HL-60/S4 treated with phorbol 12-myristate 13-acetate at 8.2 ng/mL for 4 days and 3 days (cell line): Measurements from ENCODE around the gene FBXL2.
"Not testable (repeated sequence)": the region's sequence is repeated elsewhere in the genome, so short reads cannot be mapped to it uniquely, and the experiment has no call there.

Experiments
- in situ Hi-C: fragments of 300-500 bp; cut with MboI; formaldehyde crosslinking; loops from 2 replicates; pipeline ENCODE4 v1.15.0; 2022; ENCODE audit warnings: low sequenced_read_pairs

Gene FBXL2

DNA sequence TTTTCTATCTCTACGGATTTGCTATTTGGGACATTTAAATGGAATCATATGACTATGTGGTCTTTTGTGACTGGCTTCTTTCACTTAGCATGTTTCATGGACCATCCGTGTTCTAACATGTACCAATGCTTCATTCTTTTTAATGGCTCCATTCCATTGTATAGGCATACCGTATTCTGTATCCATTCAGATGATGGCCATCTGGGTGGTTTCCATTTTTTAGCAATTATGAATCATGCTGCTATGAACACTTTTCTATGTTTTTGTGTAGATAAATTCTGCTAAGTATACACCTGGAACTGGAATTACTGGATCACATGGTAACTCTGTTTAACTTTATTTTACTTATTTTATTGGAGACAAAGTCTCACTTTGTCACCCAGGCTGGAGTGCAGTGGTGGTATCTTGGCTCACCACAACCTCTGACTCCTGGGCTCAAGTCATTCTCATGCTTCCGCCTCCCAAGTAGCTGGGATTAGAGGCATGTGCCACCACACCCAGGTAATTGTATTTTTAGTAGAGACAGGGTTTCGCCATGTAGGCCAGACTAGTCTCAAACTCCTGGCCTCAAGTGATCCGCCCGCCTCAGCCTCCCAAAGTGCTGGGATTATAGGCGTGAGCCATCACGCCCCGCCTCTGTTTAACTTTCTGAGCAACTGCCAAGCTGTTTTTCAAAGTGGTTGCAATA is 149.5 kb downstream of the FBXL2 start:
- in situ Hi-C loops: no loop called here

DNA sequence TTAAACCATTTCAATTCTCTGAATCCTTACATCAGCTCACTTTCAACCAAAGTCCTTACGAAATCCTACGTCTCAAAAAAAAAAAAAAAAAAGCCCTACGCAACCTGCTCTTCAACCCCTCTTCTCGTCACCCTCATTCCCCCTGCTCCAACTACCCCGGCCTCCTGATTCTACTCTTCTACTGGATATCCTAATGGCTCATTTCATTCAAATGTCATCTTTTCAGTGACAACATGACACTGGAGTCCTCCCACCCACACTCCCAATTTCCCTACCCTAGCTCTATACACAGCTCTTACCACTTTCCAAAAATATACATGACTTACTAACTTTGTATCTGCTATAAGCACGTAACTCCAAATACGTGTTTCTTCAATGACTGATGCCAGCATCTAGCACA is 151.5 kb downstream of the FBXL2 start:
- in situ Hi-C loops: no loop called here

DNA sequence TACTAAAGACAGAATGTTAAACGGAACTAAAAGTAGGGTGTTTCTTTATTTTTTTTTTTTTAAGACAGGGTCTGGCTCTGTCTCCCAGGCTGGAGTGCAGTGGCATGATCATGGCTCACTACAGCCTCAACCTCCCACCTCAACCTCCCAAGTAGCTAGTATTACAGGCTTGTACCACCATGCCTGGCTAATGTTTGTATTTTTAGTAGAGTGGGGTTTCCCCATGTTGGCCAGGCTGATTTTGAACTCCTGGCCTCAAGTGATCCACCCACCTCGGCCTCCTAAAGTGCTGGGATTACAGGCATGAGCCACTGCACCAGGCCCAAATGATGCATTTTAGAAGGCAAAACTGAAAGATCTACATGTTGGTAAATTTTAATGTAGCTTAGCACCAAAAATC is 152.1 kb downstream of the FBXL2 start:
- in situ Hi-C loops: not testable (repeated sequence)

DNA sequence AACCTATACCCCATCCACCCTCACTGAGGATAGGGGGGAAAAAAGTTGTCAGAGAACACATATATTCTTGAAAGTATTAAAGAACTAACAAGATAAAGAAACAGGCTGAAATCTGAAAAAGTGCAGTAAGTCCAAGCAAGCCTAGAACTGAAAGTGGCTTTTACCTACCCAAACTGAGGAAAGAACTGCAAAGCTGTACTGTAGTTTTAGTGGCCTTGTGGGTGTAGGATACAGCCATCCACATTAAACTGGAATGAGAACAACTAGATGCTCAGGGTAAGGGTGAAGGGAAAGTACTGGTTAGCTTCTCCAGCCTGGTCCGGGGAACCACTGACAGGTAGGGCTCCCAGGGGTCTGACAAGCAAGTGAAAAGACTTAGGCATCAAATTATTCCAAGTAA is 152.8 kb downstream of the FBXL2 start:
- in situ Hi-C loops: no loop called here

DNA sequence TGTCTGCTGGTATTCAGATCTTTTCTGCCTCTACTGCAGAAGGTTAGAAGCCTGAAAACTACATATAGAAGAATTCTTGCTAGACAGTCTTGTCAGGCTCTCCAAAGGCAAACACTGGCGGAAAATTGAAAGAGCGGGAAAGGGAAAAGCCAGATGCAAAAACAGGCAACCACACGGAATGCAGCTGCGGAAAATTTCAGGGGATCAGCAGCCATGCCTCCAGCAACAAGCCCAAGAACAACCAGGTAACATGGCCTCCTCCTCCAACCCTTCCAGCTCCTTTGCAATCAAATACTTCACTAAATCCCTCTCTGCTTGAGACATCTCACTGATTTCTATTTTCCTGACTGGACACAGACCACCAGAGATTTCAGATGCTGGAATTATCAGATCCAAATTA is 153.3 kb downstream of the FBXL2 start:
- in situ Hi-C loops: no loop called here

DNA sequence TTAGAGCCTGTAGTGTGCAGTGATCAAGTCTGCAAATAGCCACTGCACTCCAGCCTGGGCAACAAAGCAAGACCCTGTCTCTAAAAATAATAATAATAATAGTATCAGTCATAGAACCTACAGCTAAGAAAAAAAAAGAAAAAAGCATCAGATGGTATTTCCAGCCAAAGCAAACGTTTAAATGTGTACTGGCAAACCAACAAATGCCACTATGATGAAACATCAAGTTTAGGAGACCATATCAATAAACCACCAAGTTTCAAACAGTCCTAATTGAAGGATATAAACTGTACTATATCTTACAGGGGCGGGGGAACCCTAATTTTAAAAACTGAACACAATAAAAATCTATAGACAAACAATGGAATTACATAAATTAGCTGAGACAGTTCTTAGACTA is 156.6 kb downstream of the FBXL2 start:
- in situ Hi-C loops: no loop called here
